OCI-LY7 (cell line): ENCODE results near the gene GPX6. TPM values are rescaled to one million over a fixed set of nuclear protein-coding genes. Genes with fewer than 3 reads are reported as not detected.

Experiments used
- BruUV-seq: library from RNA; stranded (reverse); fragments of 400-500 nt; replicated peaks from 2 replicates; lab custom pipeline; 2021; lab: Mats Ljungman, UMichigan
- CTCF ChIA-PET: fragments of 300-600 bp; sonication (Branson Sonifier 250); formaldehyde crosslinking; loops from one replicate; lab custom pipeline; 2022; ENCODE audit warnings: antibody characterized with exemption; ENCODE audit not compliant: unreplicated experiment; lab: Charles Lee
- POLR2A ChIA-PET: fragments of 300-600 bp; sonication (Branson Sonifier 250); formaldehyde crosslinking; loops from one replicate; lab custom pipeline; 2022; ENCODE audit warnings: antibody characterized with exemption; lab: Charles Lee
- DNase-seq: peaks from one replicate; pipeline ENCODE4 v3.0.0-alpha.2; 2015; ENCODE audit warnings: low spot score
- H2AFZ ChIP-seq: fragments of 200-600 bp; sonication (generic), shearing (Covaris generic); 2 replicates; pipeline ENCODE4 v1.6.1; 2014; ENCODE audit warnings: mild to moderate bottlenecking, antibody characterized with exemption, low read length, moderate library complexity
- H3K27ac ChIP-seq: fragments of 200-600 bp; sonication (generic); 2 replicates; pipeline ENCODE4 v1.5.1; 2014; ENCODE audit warnings: mixed run types, low read depth, mild to moderate bottlenecking, moderate library complexity, low read length, inconsistent platforms; ENCODE audit not compliant: poor library complexity, severe bottlenecking
- H3K36me3 ChIP-seq: fragments of 200-600 bp; sonication (generic); 2 replicates; pipeline ENCODE4 v1.6.1; 2014; ENCODE audit warnings: mild to moderate bottlenecking, antibody characterized with exemption, low read length, moderate library complexity, mixed read lengths; ENCODE audit not compliant: insufficient read depth
- H3K4me1 ChIP-seq: fragments of 200-600 bp; sonication (generic); 2 replicates; pipeline ENCODE4 v1.5.1; 2014; ENCODE audit warnings: mild to moderate bottlenecking, low read length; ENCODE audit not compliant: insufficient read depth, poor library complexity, severe bottlenecking
- H3K4me2 ChIP-seq: fragments of 200-600 bp; sonication (generic); 2 replicates; pipeline ENCODE4 v1.6.1; 2014; ENCODE audit warnings: mild to moderate bottlenecking, low read length
- H3K4me3 ChIP-seq: fragments of 200-600 bp; sonication (generic); 2 replicates; pipeline ENCODE4 v1.5.1; 2014; ENCODE audit warnings: mild to moderate bottlenecking, low read depth, low read length; ENCODE audit not compliant: poor library complexity, severe bottlenecking
- H3K79me2 ChIP-seq: fragments of 200-600 bp; sonication (generic); 2 replicates; pipeline ENCODE4 v1.6.1; 2016; ENCODE audit warnings: low read depth, mild to moderate bottlenecking, low read length, moderate library complexity, mixed read lengths; ENCODE audit not compliant: insufficient read depth
- H3K9me2 ChIP-seq: fragments of 200-600 bp; sonication (generic); 2 replicates; pipeline ENCODE4 v1.6.1; 2016; ENCODE audit warnings: mild to moderate bottlenecking, low read length, mixed read lengths; ENCODE audit not compliant: insufficient read depth
- H3K9me3 ChIP-seq: fragments of 200-600 bp; sonication (generic); 2 replicates; pipeline ENCODE4 v1.6.1; 2014; ENCODE audit warnings: mild to moderate bottlenecking, mixed run types, low read length, mixed read lengths
- H4K20me1 ChIP-seq: fragments of 200-600 bp; sonication (generic); 2 replicates; pipeline ENCODE4 v1.6.1; 2014; ENCODE audit warnings: mild to moderate bottlenecking, antibody characterized with exemption, low read length, moderate library complexity, mixed read lengths; ENCODE audit not compliant: insufficient read depth
- EZH2phosphoT487 ChIP-seq: fragments of 200-600 bp; sonication (generic); IDR thresholded peaks from 2 replicates; pipeline ENCODE4 v1.6.1; 2018; ENCODE audit warnings: low read depth, borderline replicate concordance, mild to moderate bottlenecking, mixed run types, antibody characterized with exemption, low read length, moderate library complexity, mixed read lengths
- intact Hi-C: fragments of 100-400 bp; cut with micrococcal nuclease; formaldehyde crosslinking; loops from one replicate; pipeline ENCODE4 v1.10.0; 2022; ENCODE audit not compliant: unreplicated experiment
- total RNA-seq, 2 experiments: library from RNA; depleted of rRNA in 1 of 2; stranded (reverse); fragments of >200 nt in 1 of 2; shearing (Covaris generic) in 1 of 2; gene quantifications; 2 replicates each; pipeline ENCODE4 v1.2.3, GENCODE V29; 2014 to 2022
- TF ChIP-seq, protein P1 (sequence below): fragments of 200-600 bp; sonication (generic); conservative IDR thresholded peaks from 2 replicates; pipeline ENCODE4 v1.5.1; 2014; ENCODE audit warnings: mild to moderate bottlenecking, antibody characterized with exemption, low read length, moderate library complexity, mixed read lengths

The GPX6 gene
- total RNA-seq, 2 experiments from 2014 or later, result not detected

DNA sequence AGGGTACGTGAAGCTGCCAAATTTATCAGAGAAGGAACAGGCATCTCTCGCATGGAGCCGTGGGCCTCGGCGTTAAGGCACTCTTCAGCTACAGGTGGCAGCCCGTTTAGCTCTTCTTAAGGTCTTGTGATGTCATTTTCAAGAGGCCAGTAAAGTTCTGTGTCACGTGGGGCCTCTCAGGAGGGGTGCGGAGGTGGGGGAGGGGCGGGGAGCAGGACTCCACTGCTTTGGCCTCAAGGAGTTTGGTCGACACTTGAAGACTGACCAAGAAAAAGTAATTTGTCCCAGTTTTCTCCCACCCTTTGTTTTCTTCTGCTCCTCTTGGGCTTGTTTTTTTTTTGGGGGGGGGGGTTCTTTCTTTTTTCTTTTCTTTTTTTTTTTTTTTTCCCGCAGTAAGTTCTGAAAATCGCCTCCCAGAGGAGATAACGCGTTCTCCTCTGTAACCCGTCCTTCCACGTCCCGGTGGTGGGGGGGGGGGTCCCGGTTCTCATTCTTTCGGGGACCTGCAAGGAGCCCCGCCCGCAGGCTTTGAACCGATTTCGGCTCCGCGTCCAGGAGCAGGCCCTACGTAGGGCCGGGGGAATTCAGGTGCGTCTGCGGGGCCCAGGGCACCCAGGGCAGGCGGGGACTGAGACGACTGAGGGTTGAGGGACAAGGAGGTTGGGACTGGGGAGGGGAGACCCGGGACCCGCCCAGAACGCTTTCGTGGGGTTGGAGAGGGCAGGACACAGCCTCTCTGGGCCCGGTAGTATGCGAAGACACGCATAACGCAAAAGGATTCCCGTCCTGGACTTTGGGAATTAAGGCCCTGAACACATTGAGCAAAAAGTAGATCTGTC, 26.0 kb downstream of the GPX6 start:
- BruUV-seq, result no TSS peak
- Histone ChIP-seq H3K9me3 (no peaks in the 10 kb centered on the region), H3K27ac (no peak overlapping the region), H2AFZ (no peak overlapping the region), H3K79me2 (no peaks in the 10 kb centered on the region), H3K4me1 (no peaks in the 10 kb centered on the region), H4K20me1 (no peaks in the 10 kb centered on the region), H3K9me2 (no peaks in the 10 kb centered on the region), H3K4me2 (no peak overlapping the region), H3K36me3 (no peaks in the 10 kb centered on the region), H3K4me3 (no peak overlapping the region)
- ChIA-PET POLR2A (interaction anchor here (0.6 kb wide), 1 partner anchor 480 kb away, joined by 4 read pairs; no protein-coding TSS in a partner anchor), CTCF (no interaction called here)
- intact Hi-C loops, result no loop called here
- DNase-seq, result no peak
- TF ChIP-seq EZH2phosphoT487, result no peak
- TF ChIP-seq, protein P1, sequence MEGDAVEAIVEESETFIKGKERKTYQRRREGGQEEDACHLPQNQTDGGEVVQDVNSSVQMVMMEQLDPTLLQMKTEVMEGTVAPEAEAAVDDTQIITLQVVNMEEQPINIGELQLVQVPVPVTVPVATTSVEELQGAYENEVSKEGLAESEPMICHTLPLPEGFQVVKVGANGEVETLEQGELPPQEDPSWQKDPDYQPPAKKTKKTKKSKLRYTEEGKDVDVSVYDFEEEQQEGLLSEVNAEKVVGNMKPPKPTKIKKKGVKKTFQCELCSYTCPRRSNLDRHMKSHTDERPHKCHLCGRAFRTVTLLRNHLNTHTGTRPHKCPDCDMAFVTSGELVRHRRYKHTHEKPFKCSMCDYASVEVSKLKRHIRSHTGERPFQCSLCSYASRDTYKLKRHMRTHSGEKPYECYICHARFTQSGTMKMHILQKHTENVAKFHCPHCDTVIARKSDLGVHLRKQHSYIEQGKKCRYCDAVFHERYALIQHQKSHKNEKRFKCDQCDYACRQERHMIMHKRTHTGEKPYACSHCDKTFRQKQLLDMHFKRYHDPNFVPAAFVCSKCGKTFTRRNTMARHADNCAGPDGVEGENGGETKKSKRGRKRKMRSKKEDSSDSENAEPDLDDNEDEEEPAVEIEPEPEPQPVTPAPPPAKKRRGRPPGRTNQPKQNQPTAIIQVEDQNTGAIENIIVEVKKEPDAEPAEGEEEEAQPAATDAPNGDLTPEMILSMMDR, result no peak

DNA sequence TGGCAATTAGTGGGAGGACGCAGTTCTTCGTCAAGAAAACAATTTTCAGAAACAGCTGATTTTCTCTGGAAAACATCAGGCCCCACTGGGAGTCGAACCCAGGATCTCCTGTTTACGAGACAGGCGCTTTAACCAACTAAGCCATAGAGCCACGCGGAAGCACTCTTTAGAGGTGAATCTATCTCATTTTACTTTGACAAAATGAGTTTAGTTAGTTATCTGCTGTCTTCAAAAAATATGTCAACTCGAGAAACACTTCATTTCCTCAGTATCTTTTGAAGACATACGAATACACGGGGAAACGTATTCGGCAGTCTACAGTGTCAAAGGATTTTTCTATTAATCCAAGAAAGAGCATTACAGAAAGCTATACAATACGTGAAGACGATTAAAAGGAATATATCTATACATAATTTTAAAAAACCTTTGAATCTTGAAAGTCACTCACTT, 26.7 kb downstream of the GPX6 start:
- intact Hi-C loops, result no loop called here
- Histone ChIP-seq H4K20me1 (no peaks in the 10 kb centered on the region), H3K79me2 (no peaks in the 10 kb centered on the region), H2AFZ (no peak overlapping the region), H3K9me2 (no peaks in the 10 kb centered on the region), H3K27ac (no peak overlapping the region), H3K36me3 (no peaks in the 10 kb centered on the region), H3K4me2 (no peak overlapping the region), H3K4me3 (no peak overlapping the region), H3K4me1 (no peaks in the 10 kb centered on the region), H3K9me3 (no peaks in the 10 kb centered on the region)
- TF ChIP-seq EZH2phosphoT487, result no peak
- TF ChIP-seq, protein P1, result no peak
- POLR2A ChIA-PET, result interaction anchor here (0.6 kb wide), 1 partner anchor 479 kb away, joined by 4 read pairs; no protein-coding TSS in a partner anchor
- DNase-seq, result no peak
- CTCF ChIA-PET, result no interaction called here
- BruUV-seq, result no TSS peak
